HL-60/S4 treated with retinoic acid at 250 ng/mL for 4 days and 3 days (cell line): ENCODE data around the gene ELAVL3.
"Not testable (repeated sequence)": the region's sequence is repeated elsewhere in the genome, so short reads cannot be mapped to it uniquely, and the experiment has no call there.

ENCODE experiments used
- in situ Hi-C: fragments of 300-500 bp; cut with MboI; formaldehyde crosslinking; loops from 2 replicates; pipeline ENCODE4 v1.7.0; 2022; ENCODE audit warnings: low sequenced_read_pairs

Gene ELAVL3

DNA sequence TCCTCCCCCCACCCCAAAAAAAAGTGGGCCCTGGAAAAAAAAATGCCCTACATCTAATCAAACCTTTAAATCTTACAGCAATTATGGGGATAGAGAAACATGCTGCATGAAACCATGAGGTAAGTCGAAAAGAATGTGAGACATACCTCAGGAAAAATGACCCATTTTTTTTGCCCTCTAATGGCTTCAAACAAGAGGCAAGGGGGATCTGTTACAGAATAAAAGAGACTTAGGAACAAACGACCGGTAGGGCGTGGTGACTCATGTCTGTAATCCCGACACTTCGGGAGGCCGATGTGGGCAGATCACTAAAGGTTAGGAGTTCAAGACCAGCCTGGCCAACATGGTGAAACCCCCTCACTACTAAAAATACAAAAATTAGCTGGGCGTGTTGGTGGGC is 70.2 kb downstream of the ELAVL3 start:
- in situ Hi-C loops, result no loop called here

DNA sequence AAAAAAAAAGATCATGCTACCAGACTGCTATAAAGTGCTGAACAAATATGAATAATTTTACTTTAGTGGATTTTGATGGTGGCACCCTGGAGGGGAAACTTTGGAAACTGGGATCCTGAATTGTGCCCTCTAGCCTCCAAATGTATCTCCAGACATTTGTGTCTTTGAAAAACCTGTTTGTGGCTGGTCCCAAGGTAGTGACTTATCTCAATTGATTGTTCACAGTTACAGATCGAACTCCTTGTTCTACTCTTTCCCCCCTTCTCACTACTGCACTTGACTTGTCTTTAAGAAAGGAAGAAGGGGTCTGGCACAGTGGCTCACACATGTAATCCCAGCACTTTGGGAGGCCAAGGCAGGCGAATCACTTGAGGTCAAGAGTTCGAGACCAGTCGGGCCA is 72.3 kb downstream of the ELAVL3 start:
- in situ Hi-C loops, result no loop called here

DNA sequence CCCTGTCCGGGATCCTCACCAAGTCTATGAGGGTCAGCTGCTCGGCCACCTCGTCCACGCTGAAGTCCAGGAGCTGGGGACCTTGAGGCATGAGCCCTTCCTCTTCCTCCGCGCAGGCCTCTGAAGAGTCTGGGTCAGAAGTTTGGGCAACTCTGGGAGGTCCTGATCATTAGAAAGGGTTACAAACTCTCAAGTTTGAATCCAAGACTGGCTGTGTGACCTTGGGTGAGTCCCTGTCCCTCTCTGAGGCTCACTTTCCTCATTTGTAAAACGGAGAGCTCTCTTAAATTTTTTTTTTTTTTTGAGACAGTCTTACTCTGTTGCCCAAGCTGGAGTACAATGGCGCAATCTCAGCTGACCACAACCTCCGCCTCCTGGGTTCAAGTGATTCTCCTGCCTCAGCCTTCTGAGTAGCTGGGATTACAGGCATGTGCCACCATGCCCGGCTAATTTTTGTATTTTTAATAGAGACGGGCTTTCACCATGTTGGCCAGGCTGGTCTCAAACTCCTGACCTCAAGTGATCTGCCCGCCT is 74.1 kb downstream of the ELAVL3 start:
- in situ Hi-C loops, result not testable (repeated sequence)

DNA sequence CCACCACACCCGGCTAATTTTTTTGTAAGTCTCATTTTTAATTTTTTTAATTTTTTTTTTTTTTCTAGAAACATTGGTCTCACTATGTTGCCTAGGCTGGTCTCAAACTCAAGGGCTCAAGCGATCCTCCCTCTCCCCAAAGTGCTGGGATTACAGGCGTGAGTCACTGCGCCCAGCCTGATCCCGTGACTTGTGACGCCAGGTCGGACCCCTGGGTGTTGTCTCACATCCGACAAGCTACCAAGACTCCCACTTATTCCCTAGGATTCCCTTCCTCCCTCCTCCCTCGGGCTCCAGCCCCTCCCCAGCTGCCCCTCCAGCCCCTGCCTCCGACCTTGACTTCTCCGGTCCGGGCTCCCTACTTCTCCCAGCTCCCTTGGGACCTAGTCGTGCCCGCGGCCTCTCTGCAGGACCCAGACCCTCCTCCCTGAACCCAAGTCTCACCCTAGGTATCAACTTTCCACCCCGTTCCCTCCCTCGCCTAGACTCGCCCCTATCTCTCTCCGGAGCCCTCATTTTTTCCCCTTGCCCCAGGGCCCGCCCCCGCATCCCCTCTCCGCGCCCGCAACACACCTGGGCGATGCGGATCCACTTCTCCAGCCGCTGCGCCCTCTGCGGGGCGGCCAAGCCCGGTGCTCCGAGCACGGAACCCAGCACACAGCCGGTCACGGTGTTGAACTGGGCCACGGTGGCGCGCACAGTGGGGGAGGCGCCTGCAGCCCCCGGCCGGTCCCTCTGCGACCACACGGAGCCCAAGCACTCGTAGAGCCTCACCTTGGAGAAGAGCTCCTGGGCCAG is 74.8 kb downstream of the ELAVL3 start:
- in situ Hi-C loops, result no loop called here

DNA sequence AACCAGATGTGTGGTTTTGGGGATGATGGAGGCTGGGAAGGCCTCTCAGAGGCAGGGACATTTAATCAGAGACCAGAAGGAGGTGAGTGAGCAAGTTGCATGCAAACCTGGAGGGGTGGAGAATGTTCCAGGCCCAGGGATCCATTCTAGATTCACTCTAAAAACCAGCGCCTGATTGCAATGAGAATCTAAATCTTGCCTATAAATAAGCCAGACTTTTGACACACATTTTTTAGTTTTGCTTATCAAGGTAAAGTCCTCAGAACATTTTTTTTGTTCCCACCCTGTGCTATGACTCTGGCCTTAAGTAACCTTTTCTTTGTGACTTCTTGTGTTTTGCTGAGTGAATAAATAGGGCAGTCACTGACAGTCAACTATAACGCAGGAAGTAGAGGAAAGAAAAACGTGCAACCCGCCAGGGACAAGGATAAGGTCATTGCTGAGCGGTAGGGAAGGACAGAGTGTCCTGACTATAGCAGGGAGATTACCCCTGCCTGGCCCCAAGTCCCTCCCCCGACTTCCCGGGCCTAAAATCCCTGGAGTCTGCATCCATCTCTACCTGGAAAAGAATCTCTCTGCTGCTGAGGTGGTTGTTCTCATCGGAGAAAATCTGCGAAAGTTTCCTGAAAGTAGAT is 76.1 kb downstream of the ELAVL3 start:
- in situ Hi-C loops, result no loop called here

DNA sequence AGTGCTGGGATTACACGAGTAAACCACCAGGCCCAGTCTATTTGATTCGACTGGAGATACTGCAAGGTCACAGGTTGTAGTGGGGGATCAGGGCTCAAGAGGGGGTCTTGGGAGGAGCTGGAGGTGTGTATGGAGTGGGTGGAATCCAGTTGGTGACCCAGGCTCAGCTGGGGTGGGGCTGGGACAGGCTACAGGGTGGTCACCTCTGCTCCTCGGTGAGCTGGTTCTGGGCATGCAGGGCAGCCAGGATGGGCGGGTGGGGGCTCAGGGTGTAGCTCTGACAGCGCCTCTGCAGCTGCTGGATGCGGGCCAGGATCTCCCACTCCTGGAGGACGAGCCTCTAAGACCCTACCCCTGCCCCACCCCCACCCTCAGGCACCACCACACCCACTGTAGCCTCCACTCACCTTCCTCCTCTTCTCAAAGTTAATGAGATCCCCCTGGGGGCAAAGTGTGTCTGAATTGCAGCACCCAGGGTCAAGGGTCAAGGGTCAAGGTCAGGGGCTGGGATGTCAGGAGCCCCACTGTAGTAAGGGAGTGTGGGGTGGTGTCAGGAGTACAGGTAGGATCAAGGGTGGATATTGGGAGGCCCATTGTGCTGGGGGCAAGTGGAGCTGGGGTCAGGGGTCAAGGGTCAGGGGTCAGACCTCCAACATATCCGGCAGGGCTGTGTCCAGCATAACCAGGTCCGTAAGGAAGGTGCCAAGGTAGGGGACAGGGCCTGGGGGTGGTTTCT is 78.9 kb downstream of the ELAVL3 start:
- in situ Hi-C loops, result no loop called here
